ENCODE data around the gene MICU1.

The MICU1 gene

DNA sequence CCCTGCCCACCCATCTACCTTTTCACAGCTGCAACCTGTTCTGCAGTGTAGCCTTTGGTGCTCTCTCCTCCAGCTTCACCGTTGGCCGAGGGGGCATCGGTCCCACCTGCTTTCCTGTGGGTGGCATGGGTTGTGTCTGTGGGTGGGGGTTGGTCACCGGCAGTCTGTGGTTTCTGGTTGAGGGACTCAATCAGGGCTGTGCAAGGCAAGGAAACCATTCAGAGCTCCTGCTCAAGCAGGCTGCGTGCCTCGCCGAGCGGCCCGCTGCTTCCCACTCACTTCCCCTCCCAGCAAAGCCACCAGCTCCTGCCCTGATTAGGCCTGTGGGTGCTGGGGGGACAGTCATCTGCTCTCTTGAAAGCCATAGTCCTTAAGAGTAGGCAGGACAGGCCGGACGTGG is 280.9 kb downstream of the MICU1 start:
- no peak for DNase-seq (ENCODE audit: low spot score)

- DNase-seq (ENCODE audit: low spot score): no peak
Measured at GRCh38 chr10:72342911-72343310, 283.0 kb downstream of the MICU1 start.

GRCh38 chr10:72340510-72341261 is 285.2 kb downstream of the MICU1 start:
- DNase-seq (ENCODE audit: low spot score): peak; percentile 80

GRCh38 chr10:72338180-72338579 is 287.7 kb downstream of the MICU1 start:
- no peak for DNase-seq (ENCODE audit: low spot score)

DNA sequence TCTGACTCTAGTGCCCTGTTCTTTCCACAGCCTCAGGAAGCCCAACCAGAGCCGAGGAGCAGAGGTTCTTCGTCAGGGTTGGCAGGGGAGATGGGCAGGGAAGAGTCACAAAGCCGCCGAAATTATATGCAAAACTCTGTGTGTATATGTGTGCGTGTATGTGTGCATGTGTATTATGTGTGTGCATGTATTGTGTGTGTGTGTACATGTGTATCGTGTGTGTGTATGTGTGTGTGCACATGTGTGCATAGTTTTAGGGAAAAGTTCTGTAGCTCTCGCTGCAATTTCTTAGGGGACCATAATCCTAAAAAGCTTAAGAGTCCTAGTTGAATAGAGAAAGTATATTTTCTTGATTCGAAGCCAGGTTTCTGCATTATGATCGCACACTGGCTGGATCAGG is 288.2 kb downstream of the MICU1 start:
- DNase-seq (ENCODE audit: low spot score): no peak

DNA sequence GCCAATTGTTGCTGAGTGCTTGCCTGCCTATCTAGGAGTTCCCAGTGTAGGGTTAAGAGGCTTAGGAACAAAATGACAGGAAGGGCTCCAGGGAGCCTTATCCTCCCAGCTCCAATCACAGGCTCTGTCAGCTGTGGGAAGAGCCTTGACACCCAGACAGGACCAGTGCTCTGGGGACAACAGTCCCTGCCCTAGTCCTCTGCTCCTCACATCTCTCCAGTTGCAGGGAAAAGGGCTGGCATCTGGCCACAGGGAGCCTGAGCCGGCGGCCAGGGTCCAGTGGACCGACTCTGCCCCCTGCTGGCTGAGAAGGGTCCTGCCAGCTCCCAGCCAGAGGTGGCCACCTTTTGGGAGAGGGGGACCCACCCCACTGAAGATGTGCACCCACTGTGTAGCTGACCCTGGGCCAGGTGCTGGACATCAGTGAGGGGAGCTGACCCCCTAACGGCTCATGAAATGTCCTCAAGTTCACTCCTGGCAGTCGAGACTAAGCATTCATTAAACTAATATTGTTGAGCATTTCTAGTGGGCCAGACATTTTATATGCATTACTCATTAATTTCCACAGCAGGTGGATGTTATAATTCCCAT is 288.7 kb downstream of the MICU1 start:
- peak; percentile 68 for DNase-seq (ENCODE audit: low spot score)

- no peak for DNase-seq (ENCODE audit: low spot score)
Measured at GRCh38 chr10:72336259-72337038, 289.4 kb downstream of the MICU1 start.

- no peak for DNase-seq (ENCODE audit: low spot score)
Measured at GRCh38 chr10:72335394-72336258, 290.3 kb downstream of the MICU1 start.

GRCh38 chr10:72334825-72335393 is 291.0 kb downstream of the MICU1 start:
- DNase-seq (ENCODE audit: low spot score): peak; percentile 73

GRCh38 chr10:72334196-72334824 is 291.6 kb downstream of the MICU1 start:
- DNase-seq (ENCODE audit: low spot score): no peak

DNA sequence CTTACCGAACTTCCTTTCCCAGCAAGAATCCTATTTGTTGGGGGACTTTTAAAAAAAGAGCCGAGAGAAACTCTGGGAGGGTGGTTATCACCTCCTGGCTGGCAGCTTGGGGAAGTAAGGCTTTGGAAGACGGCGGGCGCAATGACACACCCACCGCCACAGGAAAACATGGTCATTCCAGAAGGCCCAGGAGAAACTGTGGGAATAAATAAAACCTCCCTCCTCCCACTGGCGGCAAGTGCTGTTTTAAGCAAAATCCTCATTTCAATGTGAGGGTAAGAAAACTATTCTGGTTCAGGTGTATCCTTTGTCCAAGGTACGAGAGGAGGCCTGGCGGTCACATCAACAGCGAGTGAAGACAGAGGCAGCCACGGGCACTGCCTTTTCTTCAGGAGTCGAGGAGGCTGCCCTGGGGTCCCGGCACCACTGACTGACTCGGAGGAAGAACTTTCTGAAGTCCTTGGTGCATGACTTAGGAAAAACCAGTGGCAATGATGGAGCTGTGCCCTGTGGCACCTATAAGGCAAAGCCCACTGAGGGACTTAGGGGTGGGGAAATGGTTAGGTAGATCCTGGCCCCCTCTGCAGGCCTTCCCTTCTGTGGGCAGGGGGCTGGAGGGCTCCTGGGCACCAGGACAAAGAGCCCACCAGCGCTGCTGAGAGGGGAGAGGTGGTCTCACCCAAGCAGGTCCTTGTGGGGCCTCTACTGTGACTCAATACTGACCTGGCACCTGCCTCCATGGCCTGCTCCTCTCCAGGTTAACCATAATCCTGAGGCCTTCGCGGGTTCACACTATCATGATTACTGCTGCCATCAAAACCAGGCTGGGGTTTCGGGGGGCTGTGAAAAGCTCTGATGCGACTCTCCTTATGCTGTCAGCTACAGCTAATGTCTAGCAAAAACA is 292.5 kb downstream of the MICU1 start:
- no peak for DNase-seq (ENCODE audit: low spot score)

- DNase-seq (ENCODE audit: low spot score): no peak
Measured at GRCh38 chr10:72332423-72333111, 293.3 kb downstream of the MICU1 start.

DNA sequence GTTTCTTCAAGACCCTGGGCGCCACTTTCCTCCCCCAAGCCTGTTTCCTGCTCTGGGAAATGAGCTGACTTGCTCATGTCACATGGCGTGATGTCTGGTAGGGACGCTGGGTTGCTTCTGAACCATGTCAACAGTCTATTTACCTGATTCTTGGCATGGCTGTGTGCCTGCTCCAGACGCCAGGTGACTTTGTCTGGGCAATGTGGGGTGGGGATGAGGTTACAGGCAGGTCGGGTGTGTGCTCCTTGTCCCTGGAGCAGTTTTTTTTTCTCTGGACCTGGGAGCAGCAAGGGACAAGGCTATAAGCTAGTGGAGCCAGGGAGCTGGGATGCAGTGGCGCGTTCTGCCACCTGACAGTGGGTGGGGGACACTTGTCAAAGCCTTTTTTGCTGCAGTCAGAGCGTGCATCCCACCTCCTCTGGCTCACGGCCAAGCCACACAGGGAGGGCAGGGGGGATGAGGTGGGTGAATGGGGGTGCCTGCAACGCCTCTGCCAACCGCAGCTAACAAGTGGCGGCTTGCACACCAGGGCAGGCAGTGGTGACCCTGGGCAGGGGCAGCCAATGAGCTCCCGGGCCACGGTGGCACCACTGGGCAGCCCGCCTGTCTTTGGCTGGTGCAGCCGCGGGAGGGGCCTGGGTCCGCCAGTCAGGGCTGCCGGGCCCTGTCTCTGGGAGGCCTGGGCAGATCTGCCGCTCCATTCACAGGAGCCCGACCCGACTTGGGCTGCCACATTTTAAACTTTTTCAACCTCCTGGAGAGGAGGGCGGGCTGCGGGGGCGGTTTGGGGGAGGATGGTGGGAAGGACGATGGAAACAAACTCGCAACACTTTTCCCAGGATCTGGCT is 294.1 kb downstream of the MICU1 start:
- DNase-seq (ENCODE audit: low spot score): peak; percentile 82

- no peak for DNase-seq (ENCODE audit: low spot score)
Measured at GRCh38 chr10:72330069-72330426, 295.8 kb downstream of the MICU1 start.

DNA sequence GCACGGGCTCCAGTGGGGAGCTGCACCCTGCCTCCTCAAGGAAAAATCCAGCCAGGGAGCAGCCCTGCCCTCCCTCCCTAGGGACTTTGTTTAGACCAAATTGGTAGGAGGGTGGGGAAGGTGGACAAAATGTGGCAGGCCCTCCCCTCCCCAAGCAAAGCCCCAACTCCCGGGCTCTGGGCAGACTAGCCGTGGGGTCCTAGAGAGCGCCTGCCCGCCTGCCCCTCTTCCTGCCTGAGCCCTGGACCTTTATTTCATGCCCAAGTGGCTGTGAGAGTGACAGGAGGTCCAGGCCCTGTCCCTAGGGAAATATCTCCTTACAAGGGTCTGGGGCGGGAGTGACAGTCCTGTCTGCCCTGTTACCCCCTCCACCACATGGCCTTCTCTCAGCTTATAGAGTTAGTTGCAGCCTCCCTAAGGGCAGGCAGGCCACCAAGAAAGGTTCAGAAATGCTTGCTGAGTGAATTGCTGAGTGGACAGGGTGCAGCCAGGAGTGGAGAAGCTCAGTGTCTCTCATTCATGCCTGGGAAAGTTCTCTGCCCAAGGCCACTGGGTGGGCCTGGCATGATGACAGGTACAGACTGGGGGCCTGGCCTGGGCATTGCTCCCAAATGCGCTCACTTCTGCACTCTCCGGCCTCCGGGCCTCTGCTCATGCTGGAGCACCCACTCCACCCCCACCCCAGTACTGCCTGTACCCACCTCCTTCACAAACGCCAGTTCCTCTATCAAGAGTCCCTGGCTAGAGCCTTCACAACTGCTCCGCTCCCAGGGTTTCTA is 296.4 kb downstream of the MICU1 start:
- no peak for DNase-seq (ENCODE audit: low spot score)

DNA sequence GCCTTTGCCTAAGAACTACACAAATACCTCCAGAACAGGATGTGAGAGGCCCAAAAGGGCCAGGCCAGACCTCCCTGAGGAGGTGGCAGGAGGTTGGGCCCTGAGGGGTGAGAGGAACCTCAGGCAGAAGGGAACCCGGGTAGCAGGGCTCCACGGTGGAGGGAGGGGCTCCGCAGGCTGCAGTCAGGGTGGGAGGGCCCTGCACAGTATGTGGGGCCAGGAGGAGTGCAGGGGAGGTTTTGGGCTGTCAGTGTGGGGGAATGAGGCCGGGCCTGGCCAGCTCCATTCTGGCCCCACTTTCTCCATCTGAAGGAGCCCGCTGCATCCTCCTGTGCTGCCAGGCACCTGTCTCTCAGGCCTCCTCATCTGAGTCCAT is 297.1 kb downstream of the MICU1 start:
- no peak for DNase-seq (ENCODE audit: low spot score)

DNA sequence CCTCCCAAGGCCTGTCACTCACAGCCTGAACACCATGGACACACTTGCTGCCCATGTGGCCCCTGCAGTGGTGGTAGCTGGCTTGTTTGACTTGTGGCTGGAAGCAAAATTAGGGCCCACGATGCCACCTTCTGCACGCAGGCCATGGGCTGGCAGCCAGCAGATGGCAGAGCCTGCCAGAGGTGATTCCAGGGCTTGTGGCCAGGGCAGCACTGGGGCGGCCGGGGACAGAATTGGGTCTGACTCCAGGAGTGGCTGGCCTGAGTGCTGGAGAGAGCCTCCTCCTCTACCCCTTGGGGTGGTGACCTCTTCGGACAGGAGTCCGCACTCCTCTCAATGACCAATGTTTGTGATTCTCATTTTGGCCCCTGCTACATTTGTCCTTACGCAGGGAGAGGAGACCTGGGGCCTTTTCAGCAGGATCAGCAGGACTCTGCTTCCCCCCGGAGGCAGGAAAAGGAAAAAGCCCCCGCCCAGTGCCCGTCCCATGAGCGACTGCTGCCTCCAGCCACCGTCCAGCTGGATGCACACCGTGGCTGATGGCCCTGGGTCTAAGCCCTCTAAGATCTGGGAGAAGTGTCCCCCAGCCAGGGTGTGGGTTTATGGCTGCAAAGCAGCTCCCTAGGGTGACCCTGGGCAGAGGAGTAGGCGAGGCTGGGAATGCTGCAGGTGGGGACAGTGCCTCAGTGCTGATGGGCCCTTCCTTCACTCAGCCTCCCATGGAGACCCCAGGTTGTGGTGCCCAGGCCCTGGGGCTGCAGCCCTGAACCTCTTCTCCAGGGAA is 297.6 kb downstream of the MICU1 start:
- no peak for DNase-seq (ENCODE audit: low spot score)

All from CD4-positive, alpha-beta T cell treated with Interleukin-2 at 100 ng/mL for 4 hours (primary cell).